ENCODE results near the gene IHH. TPM values are rescaled to one million over a fixed set of nuclear protein-coding genes. Genes with fewer than 3 reads are reported as not detected.

Gene IHH
- total RNA-seq, 1 donor from 2014 or later = 10.8 TPM

- TF ChIP-seq, protein P1, sequence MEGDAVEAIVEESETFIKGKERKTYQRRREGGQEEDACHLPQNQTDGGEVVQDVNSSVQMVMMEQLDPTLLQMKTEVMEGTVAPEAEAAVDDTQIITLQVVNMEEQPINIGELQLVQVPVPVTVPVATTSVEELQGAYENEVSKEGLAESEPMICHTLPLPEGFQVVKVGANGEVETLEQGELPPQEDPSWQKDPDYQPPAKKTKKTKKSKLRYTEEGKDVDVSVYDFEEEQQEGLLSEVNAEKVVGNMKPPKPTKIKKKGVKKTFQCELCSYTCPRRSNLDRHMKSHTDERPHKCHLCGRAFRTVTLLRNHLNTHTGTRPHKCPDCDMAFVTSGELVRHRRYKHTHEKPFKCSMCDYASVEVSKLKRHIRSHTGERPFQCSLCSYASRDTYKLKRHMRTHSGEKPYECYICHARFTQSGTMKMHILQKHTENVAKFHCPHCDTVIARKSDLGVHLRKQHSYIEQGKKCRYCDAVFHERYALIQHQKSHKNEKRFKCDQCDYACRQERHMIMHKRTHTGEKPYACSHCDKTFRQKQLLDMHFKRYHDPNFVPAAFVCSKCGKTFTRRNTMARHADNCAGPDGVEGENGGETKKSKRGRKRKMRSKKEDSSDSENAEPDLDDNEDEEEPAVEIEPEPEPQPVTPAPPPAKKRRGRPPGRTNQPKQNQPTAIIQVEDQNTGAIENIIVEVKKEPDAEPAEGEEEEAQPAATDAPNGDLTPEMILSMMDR (conservative IDR thresholded peaks at IDR 0.05) = no peak
- no peak overlapping the region for H3K4me3 Mint-ChIP-seq
- no peaks in the 10 kb centered on the region for H3K27me3 Mint-ChIP-seq
- peaks cover 13% of the 10 kb centered on the region for H3K4me1 Mint-ChIP-seq (ENCODE audit: unreplicated experiment)
- peaks cover 4% of the 10 kb centered on the region for H3K36me3 Mint-ChIP-seq
- DNase-seq (ENCODE audit: extremely low spot score, unreplicated experiment) = no peak
- H3K27ac Mint-ChIP-seq = no peak overlapping the region
- H3K9me3 Mint-ChIP-seq = no peaks in the 10 kb centered on the region
Measured at GRCh38 chr2:219087848-219088247, 27.1 kb upstream of the IHH start.

GRCh38 chr2:219087361-219087760 lies 26.6 kb upstream of the IHH start:
- Mint-ChIP-seq H3K27ac (no peak overlapping the region), H3K36me3 (peaks cover 4% of the 10 kb centered on the region), H3K4me3 (no peak overlapping the region), H3K27me3 (peaks cover 3% of the 10 kb centered on the region), H3K9me3 (no peaks in the 10 kb centered on the region), H3K4me1 (ENCODE audit: unreplicated experiment) (peaks cover 13% of the 10 kb centered on the region)
- DNase-seq (ENCODE audit: extremely low spot score, unreplicated experiment) = no peak
- TF ChIP-seq, protein P1 (conservative IDR thresholded peaks at IDR 0.05) = no peak

- DNase-seq (ENCODE audit: extremely low spot score, unreplicated experiment) = no peak
- Mint-ChIP-seq H3K4me3 (no peak overlapping the region), H3K27me3 (peaks cover 3% of the 10 kb centered on the region), H3K4me1 (ENCODE audit: unreplicated experiment) (peaks cover 13% of the 10 kb centered on the region), H3K36me3 (peaks cover 4% of the 10 kb centered on the region), H3K9me3 (no peaks in the 10 kb centered on the region), H3K27ac (no peak overlapping the region)
- TF ChIP-seq, protein P1 (conservative IDR thresholded peaks at IDR 0.05) = no peak
Measured at GRCh38 chr2:219086196-219086595, 25.5 kb upstream of the IHH start.

DNA sequence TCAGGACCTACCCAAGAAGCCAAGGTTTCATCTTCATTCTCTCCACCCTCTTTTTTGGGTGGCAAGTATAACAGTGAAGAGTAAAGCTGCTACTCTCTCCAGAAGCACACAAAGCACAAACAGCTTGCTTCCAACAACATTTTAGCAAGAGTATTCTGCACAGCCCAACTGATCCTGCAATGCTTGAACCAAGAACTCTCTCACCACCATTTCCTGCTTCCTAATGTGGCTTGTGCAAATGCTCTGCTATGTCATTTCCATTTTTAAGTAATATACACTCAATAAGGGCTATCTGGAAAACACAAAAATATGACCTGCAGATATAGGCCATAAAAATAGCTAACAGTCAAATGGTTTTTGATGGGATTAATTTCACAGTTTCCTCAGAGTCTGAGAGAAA lies 24.1 kb upstream of the IHH start:
- TF ChIP-seq, protein P1 (conservative IDR thresholded peaks at IDR 0.05) = no peak
- H3K4me1 Mint-ChIP-seq (ENCODE audit: unreplicated experiment) = peaks cover 13% of the 10 kb centered on the region
- H3K9me3 Mint-ChIP-seq = no peaks in the 10 kb centered on the region
- DNase-seq (ENCODE audit: extremely low spot score, unreplicated experiment) = no peak
- no peak overlapping the region for H3K4me3 Mint-ChIP-seq
- H3K27ac Mint-ChIP-seq = no peak overlapping the region
- peaks cover 4% of the 10 kb centered on the region for H3K36me3 Mint-ChIP-seq
- H3K27me3 Mint-ChIP-seq = peaks cover 3% of the 10 kb centered on the region

- H3K4me1 Mint-ChIP-seq (ENCODE audit: unreplicated experiment) = peaks cover 12% of the 10 kb centered on the region
- H3K27me3 Mint-ChIP-seq = peaks cover 3% of the 10 kb centered on the region
- TF ChIP-seq, protein P1 (conservative IDR thresholded peaks at IDR 0.05) = no peak
- H3K36me3 Mint-ChIP-seq = no peaks in the 10 kb centered on the region
- no peak overlapping the region for H3K27ac Mint-ChIP-seq
- no peaks in the 10 kb centered on the region for H3K9me3 Mint-ChIP-seq
- H3K4me3 Mint-ChIP-seq = no peak overlapping the region
- DNase-seq (ENCODE audit: extremely low spot score, unreplicated experiment) = no peak
Measured at GRCh38 chr2:219082332-219082958, 21.7 kb upstream of the IHH start.
